Smooth muscle cell (in vitro differentiated cells): ENCODE measurements around the gene WWOX. TPM values are rescaled to one million over a fixed set of nuclear protein-coding genes. Genes with fewer than 3 reads are reported as not detected.

ENCODE experiments used
- DNase-seq: peaks from one replicate; lab custom pipeline; 2025; ENCODE audit not compliant: unreplicated experiment; lab: John Stamatoyannopoulos, UW
- H2AFZ ChIP-seq: fragments of 200-600 bp; sonication (generic); 2 replicates; pipeline ENCODE4 v1.6.0; 2016; ENCODE audit warnings: antibody characterized with exemption, low read depth, mild to moderate bottlenecking
- H3F3A ChIP-seq: fragments of 200-600 bp; sonication (generic); 2 replicates; pipeline ENCODE4 v1.6.0; 2017; ENCODE audit warnings: antibody characterized with exemption, low read depth
- H3K27ac ChIP-seq: fragments of 200-600 bp; sonication (generic); 2 replicates; pipeline ENCODE4 v1.5.1; 2016; ENCODE audit warnings: low read depth, mild to moderate bottlenecking
- H3K27me3 ChIP-seq: fragments of 200-600 bp; sonication (generic); 2 replicates; pipeline ENCODE4 v1.6.1; 2016; ENCODE audit warnings: low read depth, mild to moderate bottlenecking
- H3K36me3 ChIP-seq: fragments of 200-600 bp; sonication (generic); 2 replicates; pipeline ENCODE4 v1.5.1; 2016; ENCODE audit warnings: low read depth
- H3K4me1 ChIP-seq: fragments of 200-600 bp; sonication (generic); 2 replicates; pipeline ENCODE4 v1.5.1; 2016; ENCODE audit warnings: low read depth
- H3K4me2 ChIP-seq: fragments of 200-600 bp; sonication (generic); 2 replicates; pipeline ENCODE4 v1.6.0; 2016; ENCODE audit warnings: mild to moderate bottlenecking
- H3K4me3 ChIP-seq: fragments of 200-600 bp; sonication (generic); 2 replicates; pipeline ENCODE4 v1.5.1; 2016; ENCODE audit warnings: mild to moderate bottlenecking
- H3K79me2 ChIP-seq: fragments of 200-600 bp; sonication (generic); 2 replicates; pipeline ENCODE4 v1.6.0; 2016; ENCODE audit warnings: low read depth, mild to moderate bottlenecking
- H3K9ac ChIP-seq: fragments of 200-600 bp; sonication (generic); 2 replicates; pipeline ENCODE4 v1.6.0; 2016; ENCODE audit warnings: low read depth
- H3K9me3 ChIP-seq: fragments of 200-600 bp; sonication (generic); replicated peaks from 2 replicates; pipeline ENCODE4 v1.5.1; 2016; ENCODE audit warnings: low read depth
- H4K20me1 ChIP-seq: fragments of 200-600 bp; sonication (generic); 2 replicates; pipeline ENCODE4 v1.6.0; 2016; ENCODE audit warnings: low read depth
- CTCF ChIP-seq: fragments of 200-600 bp; sonication (generic); IDR thresholded peaks from 2 replicates; pipeline ENCODE4 v1.5.1; 2017; ENCODE audit warnings: borderline replicate concordance, mild to moderate bottlenecking, antibody characterized with exemption; ENCODE audit not compliant: insufficient read depth, poor library complexity, severe bottlenecking
- WGBS: methylation state at CpG from one replicate; pipeline ENCODE4 v1.1.7; 2016; ENCODE audit warnings: low lambda C conversion rate; 5-methylcytosine and 5-hydroxymethylcytosine counted together
- polyA plus RNA-seq: library from polyadenylated mRNA; unstranded; fragments of >200 nt; fragmentation: Nextera tagmentation; extraction: Ambion mirVana; gene quantifications from 2 replicates; pipeline ENCODE4 v1.2.1, GENCODE V29; 2016
- total RNA-seq: library from RNA; depleted of rRNA; stranded (reverse); fragments of >200 nt; gene quantifications from 2 replicates; pipeline ENCODE4 v1.2.3, GENCODE V29; 2014

WWOX gene
- total and polyA plus RNA-seq, 2 experiments from 2014 or later: 7.5 to 14.0 TPM

GRCh38 chr16:78619811-78620210 lies 520.4 kb downstream of the WWOX start:
- H3K4me3 ChIP-seq: no peak overlapping the region
- H3K4me2 ChIP-seq: no peak overlapping the region
- no peak overlapping the region for H3K9ac ChIP-seq
- H3K9me3 ChIP-seq: no peaks in the 10 kb centered on the region
- no peaks in the 10 kb centered on the region for H3K4me1 ChIP-seq
- H3K27me3 ChIP-seq: no peaks in the 10 kb centered on the region
- H3K36me3 ChIP-seq: no peaks in the 10 kb centered on the region
- no peak overlapping the region for H3K27ac ChIP-seq
- no peak for DNase-seq
- no peaks in the 10 kb centered on the region for H3F3A ChIP-seq
- 65% methylated on average over 3 of the region's 3 CpGs for WGBS
- H2AFZ ChIP-seq: no peak overlapping the region
- H3K79me2 ChIP-seq: no peaks in the 10 kb centered on the region
- no peaks in the 10 kb centered on the region for H4K20me1 ChIP-seq
- no peak for TF ChIP-seq CTCF

DNA sequence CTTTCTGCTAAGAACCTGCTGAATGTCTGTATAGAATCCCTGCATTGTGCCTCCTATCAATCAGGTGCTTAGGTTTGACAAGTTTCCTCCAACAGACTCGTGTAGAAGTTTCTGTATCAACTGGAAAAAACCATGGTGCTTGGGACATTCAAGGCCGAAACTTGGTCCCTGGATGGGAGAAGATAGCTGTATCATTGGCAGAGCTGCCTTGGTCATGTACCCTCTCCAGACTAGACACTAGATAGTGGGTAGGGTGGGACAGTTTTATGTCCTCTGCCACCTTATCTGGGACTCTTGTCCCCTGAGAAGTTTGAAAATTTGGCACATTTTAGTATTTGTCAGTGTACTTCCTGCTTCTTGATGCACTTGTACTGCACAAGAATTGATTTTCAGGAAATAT lies 520.8 kb downstream of the WWOX start:
- H3K4me3 ChIP-seq: no peak overlapping the region
- WGBS: 84% methylated on average over 2 of the region's 2 CpGs
- no peak overlapping the region for H3K4me2 ChIP-seq
- H3K27me3 ChIP-seq: no peaks in the 10 kb centered on the region
- no peaks in the 10 kb centered on the region for H3K79me2 ChIP-seq
- H3F3A ChIP-seq: no peaks in the 10 kb centered on the region
- no peak for TF ChIP-seq CTCF
- H2AFZ ChIP-seq: no peak overlapping the region
- no peak overlapping the region for H3K27ac ChIP-seq
- no peaks in the 10 kb centered on the region for H3K9me3 ChIP-seq
- H4K20me1 ChIP-seq: no peaks in the 10 kb centered on the region
- H3K36me3 ChIP-seq: no peaks in the 10 kb centered on the region
- DNase-seq: no peak
- H3K4me1 ChIP-seq: no peaks in the 10 kb centered on the region
- H3K9ac ChIP-seq: no peak overlapping the region

DNA sequence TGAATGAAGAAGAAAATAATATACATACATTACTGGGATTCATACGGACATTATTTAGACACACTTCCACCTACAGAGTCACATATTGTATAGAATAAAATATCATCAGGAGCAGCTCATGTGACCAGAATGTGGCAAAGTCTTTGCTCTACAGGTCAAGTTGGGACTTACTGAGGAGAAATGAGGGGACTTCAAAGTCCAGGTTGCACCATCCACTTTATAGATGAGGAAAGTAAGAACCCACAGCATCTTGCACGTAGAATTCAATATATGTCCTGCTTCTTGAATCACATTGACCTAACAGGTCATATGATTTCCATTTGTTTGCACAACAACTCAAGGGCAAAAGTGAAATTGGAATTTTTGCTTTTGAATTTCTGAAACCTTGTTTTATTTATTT lies 524.3 kb downstream of the WWOX start:
- no peaks in the 10 kb centered on the region for H3K36me3 ChIP-seq

More for the DNA sequence above, 524.3 kb downstream of the WWOX start:
- Histone ChIP-seq H3K79me2 (no peaks in the 10 kb centered on the region), H3K4me2 (no peak overlapping the region), H3K4me3 (no peak overlapping the region), H2AFZ (no peak overlapping the region), H3K9me3 (no peaks in the 10 kb centered on the region), H3K27me3 (no peaks in the 10 kb centered on the region), H3K9ac (no peak overlapping the region), H3K4me1 (peaks cover 6% of the 10 kb centered on the region), H4K20me1 (no peaks in the 10 kb centered on the region), H3K27ac (no peak overlapping the region), H3F3A (no peaks in the 10 kb centered on the region)
- TF ChIP-seq CTCF: no peak
- no peak for DNase-seq
- WGBS: 96% methylated on average over 2 of the region's 2 CpGs
